ENCODE results near the gene ALPI.
"Not testable (repeated sequence)": the region's sequence is repeated elsewhere in the genome, so short reads cannot be mapped to it uniquely, and the experiment has no call there.

ALPI gene

DNA sequence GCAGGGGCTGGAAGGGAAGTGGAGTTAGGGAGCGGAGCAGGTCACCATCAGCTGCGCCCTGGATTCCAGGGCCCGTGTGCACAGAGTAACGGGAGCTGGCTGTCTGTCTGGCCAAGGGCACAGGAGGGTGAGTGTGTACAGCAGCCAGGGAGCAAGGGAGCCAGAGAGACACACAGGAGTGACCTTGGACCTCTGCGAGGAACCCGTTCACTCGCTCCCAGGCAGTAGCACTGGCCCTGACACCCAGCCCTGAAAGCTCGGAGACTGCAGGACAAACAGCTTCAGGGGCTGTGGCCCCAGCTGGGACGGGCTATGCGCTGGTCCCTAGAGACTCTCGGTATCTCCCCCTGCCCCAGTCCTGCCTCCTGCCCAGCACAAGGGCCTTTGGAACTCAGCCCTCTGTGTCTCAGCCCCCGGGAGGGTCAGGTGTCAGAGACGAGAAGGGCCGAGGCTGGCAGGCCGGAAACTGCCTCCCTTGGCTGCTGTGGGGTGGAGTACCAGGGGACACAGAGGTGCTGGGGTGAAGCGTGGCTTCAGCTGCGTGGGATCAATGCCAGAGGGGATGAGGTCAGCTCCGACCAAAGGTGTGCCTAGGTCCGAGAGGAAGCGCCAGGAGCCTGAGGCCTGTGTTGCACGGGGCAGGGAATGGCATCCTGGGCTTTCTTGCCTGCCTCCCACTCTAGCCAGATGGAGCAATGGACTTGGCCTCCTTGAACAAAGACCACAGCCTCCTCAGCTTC is 12.1 kb upstream of the ALPI start:
- not testable (repeated sequence) for DNase-seq

DNA sequence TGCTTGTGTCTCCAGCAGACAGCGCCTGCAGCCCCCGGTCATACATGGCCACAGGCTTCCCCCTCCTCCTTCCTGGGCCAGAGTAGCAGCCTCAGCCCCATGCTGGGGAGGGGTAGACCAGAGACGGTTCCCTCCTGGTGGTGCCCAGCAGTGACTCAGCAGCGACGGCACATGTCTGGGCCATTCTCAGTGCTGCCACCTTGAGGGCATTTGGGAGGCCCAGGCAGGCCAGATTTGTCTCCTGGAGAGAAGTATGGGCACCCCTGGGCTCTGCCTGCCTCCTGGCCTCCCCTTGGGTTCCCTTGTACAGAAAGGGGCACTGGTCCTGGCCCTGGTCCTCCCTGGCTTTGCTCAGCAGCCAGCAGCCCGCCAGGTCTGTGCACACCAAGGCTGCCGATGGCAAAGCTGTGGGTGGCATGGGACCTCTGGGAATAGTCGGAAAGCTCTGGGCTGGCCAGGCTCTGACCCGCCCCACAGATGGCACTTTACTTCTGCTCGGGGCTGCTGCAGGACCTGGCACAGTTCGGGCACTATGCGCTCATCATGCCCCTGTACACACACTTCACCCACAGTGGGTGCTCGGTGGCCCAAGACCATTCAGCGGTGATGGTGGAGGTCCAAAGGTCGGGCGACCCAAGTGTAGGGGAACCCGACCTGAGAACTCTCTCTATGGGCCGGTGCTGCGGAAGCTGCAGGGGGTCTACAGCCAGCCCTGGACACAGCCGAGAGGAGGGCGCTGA is 11.4 kb upstream of the ALPI start:
- DNase-seq: peak; percentile 88

DNA sequence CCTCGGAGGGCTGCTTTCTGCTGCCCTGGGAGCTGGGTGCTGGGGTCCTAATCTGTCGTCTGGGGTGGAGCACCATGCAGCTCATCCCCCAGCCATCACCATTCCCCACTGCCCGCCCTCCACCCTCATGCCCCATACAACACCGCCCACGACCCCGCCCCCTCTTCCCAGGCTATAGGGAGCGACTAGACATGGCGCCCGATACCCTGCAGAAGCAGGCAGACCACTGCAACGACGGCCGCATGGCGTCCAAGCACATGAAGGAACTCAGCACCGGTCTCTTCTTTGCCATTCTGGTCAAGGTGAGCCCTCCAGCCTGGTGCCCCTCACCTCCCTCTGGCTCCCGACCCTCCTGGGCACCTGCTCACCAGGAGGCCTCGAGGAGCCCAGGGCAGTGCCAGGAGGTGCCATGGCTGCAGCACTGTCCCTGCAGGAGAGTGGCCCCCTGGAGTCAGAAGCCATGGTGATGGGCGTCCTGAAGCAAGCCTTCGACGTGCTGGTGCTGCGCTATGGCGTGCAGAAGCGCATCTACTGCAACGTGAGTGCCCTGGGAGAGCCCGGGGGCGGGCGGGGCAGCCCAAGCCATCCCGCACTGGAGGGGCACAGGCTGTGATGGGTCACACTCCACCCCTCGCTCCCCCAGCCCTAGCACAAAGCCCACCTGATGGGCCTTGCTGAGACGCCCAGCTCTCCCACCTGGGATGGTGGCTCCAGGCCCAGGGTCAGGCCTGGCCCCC is 10.6 kb upstream of the ALPI start:
- DNase-seq: not testable (repeated sequence)

GRCh38 chr2:232446266-232446777 is 9.6 kb upstream of the ALPI start:
- not testable (repeated sequence) for DNase-seq

DNA sequence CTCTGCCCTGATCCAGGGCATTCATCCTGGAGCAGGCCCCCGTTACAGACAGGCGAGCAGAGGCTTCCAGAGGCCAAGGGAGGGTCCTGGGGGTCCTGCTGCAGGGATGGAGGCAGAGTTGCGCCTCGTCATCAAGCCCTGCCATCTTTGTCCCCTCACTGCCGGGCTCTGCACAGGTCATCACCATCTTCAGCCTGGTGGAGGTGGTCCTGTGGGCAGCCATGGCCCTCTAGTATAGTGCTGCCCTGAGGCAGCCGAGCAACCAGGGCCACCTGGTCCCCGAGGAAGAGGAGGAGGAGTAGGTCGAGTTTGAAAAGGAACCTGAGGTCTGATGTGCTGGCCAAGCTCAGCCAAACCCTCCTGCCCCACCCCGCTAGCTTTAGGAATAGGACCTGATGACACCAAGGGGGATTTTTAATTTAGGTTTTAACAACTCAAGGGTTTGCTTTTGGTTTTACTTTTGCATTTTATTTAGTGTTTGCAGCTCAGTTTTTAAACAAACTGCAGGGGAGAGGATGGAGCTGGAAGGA is 8.8 kb upstream of the ALPI start:
- DNase-seq: no peak

- DNase-seq: no peak
Observed at GRCh38 chr2:232447638-232448303, 8.2 kb upstream of the ALPI start.

DNA sequence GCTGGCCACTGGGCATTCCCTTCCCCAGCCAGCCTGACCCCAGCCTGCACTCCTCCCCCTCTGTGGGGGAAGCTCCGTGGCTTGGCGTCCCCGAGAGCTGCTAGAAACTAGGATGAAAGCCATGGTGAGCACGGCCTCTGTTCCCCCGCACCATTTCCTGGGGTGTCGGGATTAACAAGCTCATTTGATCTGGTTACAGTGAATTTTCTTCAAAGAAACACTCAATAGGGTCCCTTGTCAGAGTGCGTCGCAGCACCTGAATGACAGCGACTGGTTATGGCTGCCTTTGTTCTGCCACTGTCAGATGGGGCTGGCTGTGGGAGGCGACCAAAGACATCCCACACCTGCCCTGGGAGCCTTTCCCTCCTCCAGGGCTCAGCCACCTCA is 7.7 kb upstream of the ALPI start:
- DNase-seq: no peak

GRCh38 chr2:232449964-232450363 is 6.0 kb upstream of the ALPI start:
- DNase-seq: no peak

GRCh38 chr2:232451645-232452044 is 4.3 kb upstream of the ALPI start:
- DNase-seq: not testable (repeated sequence)

DNA sequence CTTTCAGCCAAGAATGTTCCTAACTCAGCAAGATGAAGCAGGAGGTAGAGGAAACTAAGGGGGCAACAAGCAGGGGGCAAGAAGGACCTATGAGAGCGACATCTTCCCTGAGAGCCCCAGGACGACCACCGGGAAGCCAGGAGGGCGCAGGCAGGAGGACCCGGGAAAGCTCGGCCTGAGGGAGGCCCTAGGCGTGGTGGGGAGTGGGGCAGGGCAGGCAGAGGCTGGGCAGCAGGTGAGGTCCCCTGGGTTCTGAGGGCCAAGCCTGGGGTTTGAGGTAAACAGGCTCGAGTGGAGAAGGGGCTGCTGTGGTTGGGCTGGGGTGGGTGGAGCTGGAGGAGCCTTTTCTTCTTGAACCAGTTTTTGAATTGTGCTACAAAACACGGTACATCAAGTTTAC is 1.3 kb upstream of the ALPI start:
- no peak for DNase-seq

DNA sequence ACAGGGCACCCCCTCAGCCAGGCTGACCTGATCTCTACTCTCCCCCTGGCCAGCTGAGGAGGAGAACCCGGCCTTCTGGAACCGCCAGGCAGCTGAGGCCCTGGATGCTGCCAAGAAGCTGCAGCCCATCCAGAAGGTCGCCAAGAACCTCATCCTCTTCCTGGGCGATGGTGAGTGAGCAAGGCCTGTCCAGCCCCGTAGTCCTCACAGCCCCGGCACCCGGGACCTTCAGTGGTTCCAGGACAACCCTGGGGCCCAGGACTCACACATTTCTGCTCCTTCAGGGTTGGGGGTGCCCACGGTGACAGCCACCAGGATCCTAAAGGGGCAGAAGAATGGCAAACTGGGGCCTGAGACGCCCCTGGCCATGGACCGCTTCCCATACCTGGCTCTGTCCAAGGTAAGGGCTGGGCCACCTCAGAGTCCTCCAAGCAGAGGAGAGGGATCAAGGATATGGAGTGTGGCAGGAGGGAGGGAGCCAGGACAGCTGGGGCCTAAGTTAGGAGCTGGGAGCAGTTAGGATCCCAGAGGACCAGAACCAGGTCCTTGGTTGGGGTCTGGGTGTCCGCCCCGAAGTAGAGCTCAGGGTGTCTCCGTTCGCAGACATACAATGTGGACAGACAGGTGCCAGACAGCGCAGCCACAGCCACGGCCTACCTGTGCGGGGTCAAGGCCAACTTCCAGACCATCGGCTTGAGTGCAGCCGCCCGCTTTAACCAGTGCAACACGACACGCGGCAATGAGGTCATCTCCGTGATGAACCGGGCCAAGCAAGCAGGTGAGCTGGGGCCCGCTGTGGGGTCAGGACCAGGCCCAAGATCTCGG is 555 bp downstream of the ALPI start:
- peak; percentile 22 for DNase-seq

DNA sequence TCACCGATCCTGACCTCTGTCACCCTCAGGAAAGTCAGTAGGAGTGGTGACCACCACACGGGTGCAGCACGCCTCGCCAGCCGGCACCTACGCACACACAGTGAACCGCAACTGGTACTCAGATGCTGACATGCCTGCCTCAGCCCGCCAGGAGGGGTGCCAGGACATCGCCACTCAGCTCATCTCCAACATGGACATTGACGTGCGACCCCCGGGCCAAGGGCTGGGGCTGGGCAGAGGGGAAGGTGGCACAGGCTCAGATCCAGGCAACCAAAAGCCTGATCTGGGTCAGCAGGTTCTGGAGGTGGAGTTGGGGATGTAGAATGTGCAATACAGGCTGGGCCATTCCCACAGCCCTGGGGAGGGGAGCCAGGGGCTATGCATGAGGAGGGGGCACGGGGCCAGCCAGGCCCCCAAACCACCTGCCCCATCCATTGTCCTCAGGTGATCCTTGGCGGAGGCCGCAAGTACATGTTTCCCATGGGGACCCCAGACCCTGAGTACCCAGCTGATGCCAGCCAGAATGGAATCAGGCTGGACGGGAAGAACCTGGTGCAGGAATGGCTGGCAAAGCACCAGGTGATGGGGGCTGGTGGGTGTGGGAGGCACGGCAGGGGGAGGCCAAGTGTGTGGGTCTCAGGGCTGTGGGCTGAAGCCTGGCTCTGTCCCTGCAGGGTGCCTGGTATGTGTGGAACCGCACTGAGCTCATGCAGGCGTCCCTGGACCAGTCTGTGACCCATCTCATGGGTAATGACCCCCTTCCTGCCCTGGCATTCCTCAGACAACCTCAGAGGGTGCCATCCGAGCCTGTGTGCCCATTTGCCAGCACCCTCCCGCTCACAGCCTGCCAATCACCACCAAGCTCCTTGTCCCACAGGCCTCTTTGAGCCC is 1.4 kb downstream of the ALPI start:
- DNase-seq: peak; percentile 34

GRCh38 chr2:232458051-232458660 is 2.2 kb downstream of the ALPI start:
- DNase-seq: peak; percentile 28

- peak; percentile 46 for DNase-seq
Observed at GRCh38 chr2:232458661-232459418, 2.9 kb downstream of the ALPI start.

DNA sequence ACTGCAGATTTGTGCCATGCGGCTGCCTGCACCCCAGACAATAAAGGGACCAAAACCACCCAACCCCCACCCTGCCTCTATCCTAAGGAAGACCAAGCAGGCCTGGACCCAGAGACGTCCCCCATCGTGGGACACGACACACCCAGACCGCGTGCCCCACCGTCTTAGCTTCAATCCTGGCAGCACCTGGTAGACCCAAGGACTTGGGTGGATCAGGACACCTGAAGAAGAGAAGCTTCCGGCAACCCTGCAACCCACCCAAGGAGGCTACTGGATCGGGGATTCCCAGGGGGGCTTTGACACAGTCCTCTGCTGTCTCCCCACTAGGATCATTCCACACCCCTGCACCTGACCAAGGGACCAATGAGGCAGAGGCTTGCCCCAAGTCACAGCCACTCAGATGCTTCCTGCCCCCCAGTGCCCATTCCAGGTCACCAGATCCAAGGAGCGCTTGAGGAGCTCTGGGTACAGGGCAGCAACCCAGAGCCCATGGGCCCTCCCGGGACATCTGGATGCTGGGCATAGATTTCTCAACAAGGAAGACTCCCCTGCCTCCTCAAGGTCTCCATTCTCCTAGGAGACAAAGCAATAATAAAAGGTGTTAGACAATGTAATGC is 3.6 kb downstream of the ALPI start:
- peak; percentile 32 for DNase-seq

- DNase-seq: no peak
Observed at GRCh38 chr2:232460171-232460570, 4.2 kb downstream of the ALPI start.

- peak; percentile 42 for DNase-seq
Observed at GRCh38 chr2:232463701-232464543, 8.0 kb downstream of the ALPI start.

DNA sequence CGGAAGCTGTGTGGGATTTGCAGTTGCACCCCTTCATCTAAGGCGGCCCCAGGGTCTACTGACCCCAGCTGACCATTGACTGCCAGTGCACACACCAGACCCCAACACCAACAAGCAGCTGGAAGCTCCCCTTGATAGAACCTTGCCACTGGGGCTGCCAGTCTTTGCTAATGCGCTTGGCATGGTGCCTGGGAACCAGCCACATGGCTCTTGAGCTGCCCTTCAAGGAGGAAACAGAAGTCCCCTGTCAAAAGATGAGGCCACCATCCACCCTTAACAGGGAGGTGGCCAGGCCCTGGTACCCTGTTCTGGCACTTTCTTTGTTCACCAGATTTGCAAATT is 8.6 kb downstream of the ALPI start:
- no peak for DNase-seq
